Bronchial epithelial cell (primary cell): Measurements from ENCODE around the gene KRTAP5-1. TPM values are rescaled to one million over a fixed set of nuclear protein-coding genes. Genes with fewer than 3 reads are reported as not detected.
"Not testable (repeated sequence)": the region's sequence is repeated elsewhere in the genome, so short reads cannot be mapped to it uniquely, and the experiment has no call there.

ENCODE experiments used
- DNase-seq: peaks from one replicate; pipeline ENCODE4 v3.0.0-alpha.2; 2010; ENCODE audit warnings: low read depth
- FAIRE-seq: peaks from 2 replicates; lab custom pipeline; 2011; peaks lifted over from hg19 to GRCh38; lab: Jason Lieb, UNC
- H3K27me3 ChIP-seq: 2 replicates; pipeline ENCODE4 v1.5.1; 2011; ENCODE audit warnings: low read length; ENCODE audit not compliant: control insufficient read depth, insufficient read depth
- H3K36me3 ChIP-seq: 2 replicates; pipeline ENCODE4 v1.5.1; 2011; ENCODE audit warnings: low read length; ENCODE audit not compliant: control insufficient read depth, insufficient read depth
- H3K4me3 ChIP-seq: 2 replicates; pipeline ENCODE4 v1.5.1; 2011; ENCODE audit warnings: mild to moderate bottlenecking, low read depth, low read length, control low read depth
- total RNA-seq: library from RNA; depleted of rRNA; stranded (reverse); fragments of >200 nt; gene quantifications from 2 replicates; pipeline ENCODE4 v1.2.1, GENCODE V29; 2014
- TF ChIP-seq, protein P1 (sequence below): IDR thresholded peaks from 2 replicates; pipeline ENCODE4 v1.5.1; 2011; ENCODE audit warnings: mild to moderate bottlenecking, moderate library complexity, low read length, control low read depth, inconsistent platforms; ENCODE audit not compliant: insufficient read depth, severe bottlenecking

The KRTAP5-1 gene
- total RNA-seq, 1 donor from 2014 or later = not detected

DNA sequence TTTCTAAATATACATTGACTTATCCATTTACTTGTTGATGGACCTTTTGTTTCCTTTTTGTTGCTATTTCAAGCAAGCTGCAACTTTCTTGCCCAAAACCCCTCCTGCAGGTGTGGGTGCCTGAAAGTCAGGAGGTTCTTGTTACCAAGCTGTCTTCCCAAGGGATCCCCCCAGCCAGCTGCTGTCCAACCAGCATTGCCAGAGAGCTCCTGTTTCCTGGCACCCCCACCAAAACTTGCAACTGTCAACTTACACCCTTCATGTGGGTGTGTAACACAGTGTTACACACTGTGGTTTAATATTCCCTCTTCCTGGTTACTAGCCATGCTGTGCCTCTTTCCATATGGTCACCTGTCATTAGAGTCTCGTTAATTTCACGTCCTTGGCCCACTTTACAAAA lies 1.6 kb upstream of the KRTAP5-1 start:
- no peaks in the 10 kb centered on the region for H3K36me3 ChIP-seq
- DNase-seq (no peak), FAIRE-seq (no peak)
- H3K4me3 ChIP-seq = no peak overlapping the region
- TF ChIP-seq, protein P1, sequence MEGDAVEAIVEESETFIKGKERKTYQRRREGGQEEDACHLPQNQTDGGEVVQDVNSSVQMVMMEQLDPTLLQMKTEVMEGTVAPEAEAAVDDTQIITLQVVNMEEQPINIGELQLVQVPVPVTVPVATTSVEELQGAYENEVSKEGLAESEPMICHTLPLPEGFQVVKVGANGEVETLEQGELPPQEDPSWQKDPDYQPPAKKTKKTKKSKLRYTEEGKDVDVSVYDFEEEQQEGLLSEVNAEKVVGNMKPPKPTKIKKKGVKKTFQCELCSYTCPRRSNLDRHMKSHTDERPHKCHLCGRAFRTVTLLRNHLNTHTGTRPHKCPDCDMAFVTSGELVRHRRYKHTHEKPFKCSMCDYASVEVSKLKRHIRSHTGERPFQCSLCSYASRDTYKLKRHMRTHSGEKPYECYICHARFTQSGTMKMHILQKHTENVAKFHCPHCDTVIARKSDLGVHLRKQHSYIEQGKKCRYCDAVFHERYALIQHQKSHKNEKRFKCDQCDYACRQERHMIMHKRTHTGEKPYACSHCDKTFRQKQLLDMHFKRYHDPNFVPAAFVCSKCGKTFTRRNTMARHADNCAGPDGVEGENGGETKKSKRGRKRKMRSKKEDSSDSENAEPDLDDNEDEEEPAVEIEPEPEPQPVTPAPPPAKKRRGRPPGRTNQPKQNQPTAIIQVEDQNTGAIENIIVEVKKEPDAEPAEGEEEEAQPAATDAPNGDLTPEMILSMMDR = no peak
- peaks cover 2% of the 10 kb centered on the region for H3K27me3 ChIP-seq

DNA sequence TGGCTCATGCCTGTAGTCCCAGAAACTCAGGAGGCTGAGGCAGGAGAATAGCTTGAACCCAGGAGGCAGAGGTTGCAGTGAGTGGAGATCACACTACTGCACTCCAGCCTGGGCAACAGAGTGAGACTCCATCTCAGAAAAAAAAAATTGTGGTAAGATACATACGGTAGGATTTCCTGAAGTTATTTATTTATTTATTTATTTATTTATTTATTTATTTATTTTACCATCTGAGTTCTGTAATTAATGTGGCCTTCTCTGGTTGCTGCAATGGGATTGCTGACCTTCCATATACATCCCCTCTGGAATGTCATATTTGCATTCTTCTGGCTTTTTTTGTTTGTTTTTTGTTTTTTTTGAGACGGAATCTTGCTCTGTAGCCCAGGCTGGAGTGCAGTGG lies 2.2 kb downstream of the KRTAP5-1 start:
- H3K4me3 ChIP-seq, H3K36me3 ChIP-seq, FAIRE-seq, DNase-seq, H3K27me3 ChIP-seq: not testable (repeated sequence)

DNA sequence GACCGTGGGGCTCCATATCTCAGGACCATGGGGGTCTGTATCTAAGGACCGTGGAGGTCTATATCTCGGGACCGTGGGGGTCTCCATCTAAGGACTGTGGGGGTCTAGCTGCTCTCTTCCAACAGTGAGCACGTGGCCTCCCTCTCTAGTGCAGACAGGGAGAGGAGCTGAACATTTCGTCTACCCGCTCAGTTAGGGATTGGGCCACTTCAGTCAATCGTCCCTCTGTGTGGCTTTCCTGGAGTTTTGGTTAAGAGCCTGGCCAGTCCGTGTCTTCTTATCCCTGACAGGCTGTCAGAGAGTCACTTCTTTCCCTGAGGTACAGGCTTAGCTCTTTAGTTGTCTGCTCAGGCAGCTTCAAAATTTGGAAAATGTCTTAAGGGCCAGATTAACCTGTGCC lies 3.1 kb downstream of the KRTAP5-1 start:
- DNase-seq (no peak), FAIRE-seq (no peak)
- Histone ChIP-seq H3K36me3 (no peaks in the 10 kb centered on the region), H3K4me3 (no peak overlapping the region), H3K27me3 (peaks cover 2% of the 10 kb centered on the region)
- TF ChIP-seq, protein P1 = no peak

DNA sequence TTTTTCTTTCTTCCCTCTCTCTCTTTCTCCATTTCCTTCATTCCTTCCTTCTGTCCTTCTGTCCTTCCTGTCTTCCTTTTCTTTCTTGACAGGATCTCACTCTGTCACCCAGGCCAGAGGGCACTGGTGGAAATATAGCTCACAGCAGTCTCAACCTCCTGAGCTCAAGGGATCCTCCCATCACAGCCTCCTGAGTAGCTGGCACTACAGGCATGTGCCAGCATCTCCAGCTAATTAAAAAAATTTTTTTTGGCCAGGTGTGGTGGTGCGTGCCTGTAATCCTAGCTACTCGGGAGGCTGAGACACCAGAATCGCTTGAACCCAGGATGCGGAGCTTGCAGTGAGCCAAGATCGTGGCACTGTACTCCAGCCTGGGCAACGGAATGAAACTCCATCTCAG lies 8.3 kb downstream of the KRTAP5-1 start:
- peaks cover 3% of the 10 kb centered on the region for H3K27me3 ChIP-seq
- H3K4me3 ChIP-seq = no peak overlapping the region
- no peaks in the 10 kb centered on the region for H3K36me3 ChIP-seq
- TF ChIP-seq, protein P1 = no peak
- DNase-seq (peak; percentile 28), FAIRE-seq (no peak)

DNA sequence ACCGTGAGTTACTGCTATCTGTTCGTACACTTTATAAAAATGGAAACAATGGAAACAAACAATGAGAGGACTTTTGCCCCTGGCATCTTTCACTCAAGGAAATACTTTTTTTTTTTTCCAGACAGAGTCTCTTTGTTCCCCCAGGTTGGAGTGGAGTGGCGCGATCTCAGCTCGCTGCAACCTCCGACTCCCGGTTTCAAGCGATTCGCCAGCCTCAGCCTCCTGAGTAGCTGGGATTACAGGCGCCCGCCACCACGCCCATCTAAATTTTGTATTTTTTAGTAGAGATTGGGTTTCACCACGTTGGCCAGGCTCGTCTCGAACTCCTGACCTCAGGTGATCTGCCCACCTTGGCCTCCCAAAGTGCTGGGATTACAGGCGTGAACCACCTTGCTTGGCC lies 9.3 kb downstream of the KRTAP5-1 start:
- not testable (repeated sequence) for H3K4me3 ChIP-seq, H3K36me3 ChIP-seq, DNase-seq, FAIRE-seq, H3K27me3 ChIP-seq

DNA sequence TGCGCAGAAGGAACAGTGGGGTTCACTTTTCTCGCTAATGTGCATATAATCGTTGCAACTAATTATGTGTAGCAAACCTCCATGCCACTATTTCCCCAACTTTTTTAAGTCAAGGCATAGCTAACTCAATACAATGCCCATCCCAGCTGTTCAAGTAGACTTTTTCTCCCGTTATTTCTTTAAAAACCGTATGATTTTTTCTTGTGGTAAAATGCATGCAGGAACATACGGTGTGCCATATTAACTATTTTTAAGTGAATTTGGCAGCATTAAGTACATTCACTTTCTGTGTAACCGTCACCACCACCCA lies 10.2 kb downstream of the KRTAP5-1 start:
- H3K4me3 ChIP-seq = no peak overlapping the region
- DNase-seq = no peak
- TF ChIP-seq, protein P1 = no peak
- no peaks in the 10 kb centered on the region for H3K36me3 ChIP-seq
- peaks cover 5% of the 10 kb centered on the region for H3K27me3 ChIP-seq
- no peak for FAIRE-seq

DNA sequence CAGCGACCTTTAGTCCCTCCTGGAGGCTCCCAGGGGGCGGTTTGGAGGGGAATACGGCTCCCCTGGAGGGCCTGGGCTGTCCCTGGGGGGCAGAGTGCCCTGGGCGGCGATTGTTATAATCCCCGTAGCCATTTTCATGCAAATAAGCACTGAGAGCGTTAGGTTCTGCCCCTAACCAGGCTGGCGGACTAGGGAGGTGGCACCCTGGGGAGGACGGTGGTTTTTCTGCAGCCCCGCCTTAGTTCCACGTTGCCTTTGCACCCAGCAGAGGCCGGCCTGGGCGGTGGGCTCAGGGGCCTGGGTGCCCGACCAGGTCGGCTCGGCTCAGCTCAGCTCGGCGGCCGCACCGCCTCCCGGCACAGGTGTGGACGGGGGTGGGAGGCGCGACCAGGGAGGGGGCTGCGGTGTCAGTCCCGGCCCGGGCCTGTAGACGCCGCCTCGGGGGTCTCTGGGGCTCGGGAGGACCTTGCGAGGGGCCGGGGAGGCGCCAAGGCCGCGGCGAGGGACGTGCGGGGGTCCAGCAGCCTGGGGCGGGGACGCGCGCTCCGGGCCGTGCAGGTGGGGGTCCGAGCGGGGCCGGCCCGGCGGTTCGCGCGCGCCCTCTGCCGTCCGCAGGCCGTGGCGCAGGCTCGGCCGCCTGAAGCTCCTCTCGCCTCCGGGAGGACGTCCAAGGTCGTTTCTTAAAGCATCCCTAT lies 10.7 kb downstream of the KRTAP5-1 start:
- TF ChIP-seq, protein P1 = peak; percentile 70
- peak overlapping the region; percentile 16 for H3K4me3 ChIP-seq
- DNase-seq (no peak), FAIRE-seq (no peak)
- no peaks in the 10 kb centered on the region for H3K36me3 ChIP-seq
- H3K27me3 ChIP-seq = peaks cover 5% of the 10 kb centered on the region
